B cell (primary cell): ENCODE data around the gene CDH7. TPM values are rescaled to one million over a fixed set of nuclear protein-coding genes. Genes with fewer than 3 reads are reported as not detected.

Source experiments
- ATAC-seq: fragments of 200-7000 bp; cut with Tn5 transposase; one replicate; pipeline ENCODE4 v1.10.0; 2021; ENCODE audit warnings: low read depth, mild to moderate bottlenecking, moderate number of reproducible peaks, moderate library complexity
- CTCF ChIA-PET: fragments of 350-600 bp; sonication (Branson Sonifier 250); formaldehyde crosslinking; loops from one replicate; lab custom pipeline; 2021; ENCODE audit warnings: antibody characterized with exemption, inconsistent platforms; lab: Charles Lee
- POLR2A ChIA-PET: fragments of 350-600 bp; sonication (Branson Sonifier 250); formaldehyde crosslinking; loops from one replicate; lab custom pipeline; 2021; ENCODE audit warnings: antibody characterized with exemption; lab: Charles Lee
- DNase-seq: peaks from one replicate; pipeline ENCODE4 v3.0.0; 2013
- H2AFZ ChIP-seq: 2 replicates; pipeline ENCODE4 v1.6.1; 2012; ENCODE audit warnings: mild to moderate bottlenecking, low read depth, low read length; ENCODE audit not compliant: insufficient read depth, poor library complexity, severe bottlenecking
- H3K27ac ChIP-seq, 2 donors: 1 replicate in 1 of 2; 2 replicates in 1 of 2; pipeline ENCODE4 v1.5.1; 2012 to 2013; ENCODE audit warnings: low read length in 2 of 2, mild to moderate bottlenecking in 2 of 2, moderate library complexity in 1 of 2
- H3K27me3 ChIP-seq, 4 experiments: fragments of 200-600 bp in 1 of 4; sonication (generic) in 1 of 4; replicated peaks in 1 of 4; 1 replicate in 2 of 4; 2 replicates in 2 of 4; pipeline versions ENCODE4 v1.6.1 to v1.7.0; 2013 to 2016; ENCODE audit warnings: low read length in 3 of 4, mild to moderate bottlenecking in 2 of 4, mixed read lengths in 1 of 4, moderate library complexity in 1 of 4; ENCODE audit not compliant: insufficient read depth in 4 of 4, control insufficient read depth in 3 of 4; ENCODE audit errors: control extremely low read depth in 1 of 4
- H3K36me3 ChIP-seq, 2 experiments: replicated peaks in 1 of 2; 1 replicate in 1 of 2; 2 replicates in 1 of 2; pipeline versions ENCODE4 v1.6.1 to v1.7.1; 2013; ENCODE audit warnings: low read length in 1 of 2; ENCODE audit not compliant: insufficient read depth in 2 of 2, control insufficient read depth in 1 of 2; ENCODE audit errors: control extremely low read depth in 1 of 2, extremely low read depth in 1 of 2
- H3K4me1 ChIP-seq, 2 donors: fragments of 200-600 bp in 1 of 2; sonication (generic) in 1 of 2; 1 replicate in 1 of 2; 2 replicates in 1 of 2; pipeline versions ENCODE4 v1.5.1 to v1.6.1; 2013 to 2017; ENCODE audit warnings: low read length in 2 of 2; ENCODE audit not compliant: control insufficient read depth in 2 of 2, insufficient read depth in 2 of 2
- H3K4me2 ChIP-seq: replicated peaks from 2 replicates; pipeline ENCODE3; 2012; ENCODE audit warnings: mild to moderate bottlenecking, low read depth, low read length; ENCODE audit not compliant: poor library complexity, severe bottlenecking
- H3K4me3 ChIP-seq, 5 experiments: fragments of 200-600 bp in 1 of 5; sonication (generic) in 1 of 5; 1 replicate in 3 of 5; 2 replicates in 2 of 5; pipeline versions ENCODE4 v1.5.1 to v1.7.0; 2011 to 2016; ENCODE audit warnings: low read length in 4 of 5, mild to moderate bottlenecking in 4 of 5, low read depth in 2 of 5, control low read depth in 1 of 5, moderate library complexity in 1 of 5; ENCODE audit not compliant: insufficient read depth in 1 of 5; ENCODE audit errors: control extremely low read depth in 1 of 5, extremely low read depth in 1 of 5
- H3K79me2 ChIP-seq: fragments of 200-600 bp; sonication (generic); one replicate; pipeline ENCODE4 v1.6.0; 2016; ENCODE audit warnings: low read length; ENCODE audit not compliant: control insufficient read depth, insufficient read depth
- H3K9ac ChIP-seq: fragments of 200-600 bp; sonication (generic); 2 replicates; pipeline ENCODE4 v1.6.1; 2017; ENCODE audit warnings: mild to moderate bottlenecking, low read length, moderate library complexity
- H3K9me3 ChIP-seq, 3 donors: one replicate each; pipeline versions ENCODE4 v1.6.1 to v1.7.1; 2013; ENCODE audit warnings: low read length in 2 of 3; ENCODE audit not compliant: control insufficient read depth in 2 of 3, insufficient read depth in 1 of 3; ENCODE audit errors: control extremely low read depth in 1 of 3
- H4K20me1 ChIP-seq: 2 replicates; pipeline ENCODE4 v1.6.0; 2012; ENCODE audit warnings: mild to moderate bottlenecking, low read length; ENCODE audit not compliant: insufficient read depth, control insufficient read depth, poor library complexity, severe bottlenecking
- H3K27ac Mint-ChIP-seq: one replicate; pipeline ENCODE4 v1.8.0; 2021; ENCODE audit warnings: mixed read lengths
- H3K27me3 Mint-ChIP-seq: one replicate; pipeline ENCODE4 v1.8.0; 2021; ENCODE audit warnings: mixed read lengths
- H3K4me1 Mint-ChIP-seq: one replicate; pipeline ENCODE4 v1.8.0; 2021; ENCODE audit warnings: mixed read lengths
- H3K4me3 Mint-ChIP-seq: one replicate; pipeline ENCODE4 v1.8.0; 2021; ENCODE audit warnings: mixed read lengths
- H3K9me3 Mint-ChIP-seq: one replicate; pipeline ENCODE4 v1.8.0; 2022; ENCODE audit warnings: mixed read lengths; ENCODE audit not compliant: insufficient read depth
- EZH2 ChIP-seq: IDR thresholded peaks from 2 replicates; pipeline ENCODE4 v1.6.1; 2012; ENCODE audit warnings: borderline replicate concordance, low read depth, mild to moderate bottlenecking, moderate library complexity, low read length; ENCODE audit not compliant: insufficient read depth, poor library complexity, severe bottlenecking
- WGBS: methylation state at CpG from one replicate; pipeline ENCODE4 v1.1.5; 2013; ENCODE audit warnings: missing lambda C conversion rate; ENCODE audit not compliant: insufficient coverage; 5-methylcytosine and 5-hydroxymethylcytosine counted together
- intact Hi-C: fragments of 100-400 bp; cut with micrococcal nuclease; formaldehyde crosslinking; loops from one replicate; pipeline ENCODE4 v1.10.0; 2022
- polyA plus RNA-seq: library from polyadenylated mRNA; depleted of rRNA; stranded (reverse); fragments of >200 nt; gene quantifications from 2 replicates; pipeline ENCODE4 v1.2.3, GENCODE V29; 2012
- total RNA-seq, 2 donors: library from RNA; stranded (reverse); fragments of 120-200 nt in 1 of 2; gene quantifications; 1 replicate in 1 of 2; 2 replicates in 1 of 2; pipeline versions ENCODE4 v1.2.3 to v1.2.4, GENCODE V29; 2013 to 2022
- TF ChIP-seq, protein P1 (sequence below): fragments of 200-600 bp; IDR thresholded peaks from one replicate; pipeline ENCODE4 v1.8.0; 2022; ENCODE audit warnings: antibody characterized with exemption, mild to moderate bottlenecking

The CDH7 gene
- total and polyA plus RNA-seq, 2 donors (not counting 1 experiment from before 2014, with no cell fraction given): not detected

DNA sequence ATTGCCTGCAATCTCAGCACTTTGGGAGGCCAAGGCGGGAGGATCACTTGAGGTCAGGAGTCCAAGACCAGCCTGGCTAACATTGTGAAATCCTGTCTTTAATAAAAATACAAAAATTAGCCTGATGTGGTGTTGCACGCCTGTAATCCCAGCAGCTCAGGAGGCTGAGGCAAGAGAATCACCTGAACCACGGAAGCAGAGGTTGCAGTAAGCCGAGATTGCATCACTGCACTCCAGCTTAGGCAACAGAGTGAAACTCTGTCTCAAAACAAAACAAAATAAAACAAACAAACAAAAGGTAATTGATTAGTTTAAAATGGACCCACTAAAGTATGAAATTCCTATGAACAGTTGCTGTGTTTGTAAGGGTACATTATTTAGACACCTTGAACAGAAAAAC, 39.8 kb downstream of the CDH7 start:
- Mint-ChIP-seq H3K4me3 (no peak overlapping the region), H3K4me1 (no peaks in the 10 kb centered on the region), H3K9me3 (no peaks in the 10 kb centered on the region), H3K27me3 (no peaks in the 10 kb centered on the region), H3K27ac (no peak overlapping the region)
- no peaks in the 10 kb centered on the region for H3K9me3 ChIP-seq
- no peak overlapping the region for H3K9ac ChIP-seq
- no peaks in the 10 kb centered on the region for H3K27me3 ChIP-seq
- H3K36me3 ChIP-seq: no peaks in the 10 kb centered on the region
- 67% methylated on average over 1 of the region's 4 CpGs for WGBS
- no peaks in the 10 kb centered on the region for H4K20me1 ChIP-seq
- ATAC-seq: no peak
- no peak overlapping the region for H3K4me2 ChIP-seq
- intact Hi-C loops: no loop called here
- no peak for TF ChIP-seq EZH2
- TF ChIP-seq, protein P1, sequence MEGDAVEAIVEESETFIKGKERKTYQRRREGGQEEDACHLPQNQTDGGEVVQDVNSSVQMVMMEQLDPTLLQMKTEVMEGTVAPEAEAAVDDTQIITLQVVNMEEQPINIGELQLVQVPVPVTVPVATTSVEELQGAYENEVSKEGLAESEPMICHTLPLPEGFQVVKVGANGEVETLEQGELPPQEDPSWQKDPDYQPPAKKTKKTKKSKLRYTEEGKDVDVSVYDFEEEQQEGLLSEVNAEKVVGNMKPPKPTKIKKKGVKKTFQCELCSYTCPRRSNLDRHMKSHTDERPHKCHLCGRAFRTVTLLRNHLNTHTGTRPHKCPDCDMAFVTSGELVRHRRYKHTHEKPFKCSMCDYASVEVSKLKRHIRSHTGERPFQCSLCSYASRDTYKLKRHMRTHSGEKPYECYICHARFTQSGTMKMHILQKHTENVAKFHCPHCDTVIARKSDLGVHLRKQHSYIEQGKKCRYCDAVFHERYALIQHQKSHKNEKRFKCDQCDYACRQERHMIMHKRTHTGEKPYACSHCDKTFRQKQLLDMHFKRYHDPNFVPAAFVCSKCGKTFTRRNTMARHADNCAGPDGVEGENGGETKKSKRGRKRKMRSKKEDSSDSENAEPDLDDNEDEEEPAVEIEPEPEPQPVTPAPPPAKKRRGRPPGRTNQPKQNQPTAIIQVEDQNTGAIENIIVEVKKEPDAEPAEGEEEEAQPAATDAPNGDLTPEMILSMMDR: no peak
- ChIA-PET CTCF (no interaction called here), POLR2A (no interaction called here)
- no peak overlapping the region for H3K27ac ChIP-seq
- H2AFZ ChIP-seq: no peak overlapping the region
- no peaks in the 10 kb centered on the region for H3K4me1 ChIP-seq
- H3K4me3 ChIP-seq: no peak overlapping the region
- no peak for DNase-seq
- H3K79me2 ChIP-seq: no peaks in the 10 kb centered on the region

DNA sequence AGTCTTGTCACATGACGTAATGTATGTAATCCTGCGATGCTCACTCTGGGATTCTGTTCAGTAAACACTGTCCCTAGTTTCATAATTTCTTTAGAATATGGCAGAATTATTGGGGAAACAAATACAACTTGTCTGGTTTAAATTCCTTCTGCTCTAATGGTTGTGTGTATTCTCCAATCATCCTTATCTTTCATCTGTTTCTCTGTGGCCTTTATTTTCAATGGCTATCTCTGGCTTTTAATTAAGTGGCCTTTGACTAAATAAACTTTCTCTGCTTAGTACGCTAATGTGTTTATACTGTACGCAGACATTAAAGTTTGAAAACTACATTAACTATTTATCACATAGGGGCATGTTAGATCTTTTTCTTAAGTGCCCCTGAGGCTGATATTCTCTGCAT, 40.9 kb downstream of the CDH7 start:
- TF ChIP-seq, protein P1: no peak
- no peak for TF ChIP-seq EZH2
- H3K36me3 ChIP-seq: no peaks in the 10 kb centered on the region
- no peak overlapping the region for H2AFZ ChIP-seq
- Mint-ChIP-seq H3K4me3 (no peak overlapping the region), H3K9me3 (no peaks in the 10 kb centered on the region), H3K27ac (no peak overlapping the region), H3K4me1 (no peaks in the 10 kb centered on the region), H3K27me3 (no peaks in the 10 kb centered on the region)
- ChIA-PET POLR2A (no interaction called here), CTCF (no interaction called here)
- H3K4me1 ChIP-seq: no peaks in the 10 kb centered on the region
- no peak for ATAC-seq
- WGBS: 100% methylated on average over 1 of the region's 4 CpGs
- no peaks in the 10 kb centered on the region for H3K9me3 ChIP-seq
- no peaks in the 10 kb centered on the region for H4K20me1 ChIP-seq
- no peaks in the 10 kb centered on the region for H3K27me3 ChIP-seq
- no peaks in the 10 kb centered on the region for H3K79me2 ChIP-seq
- intact Hi-C loops: no loop called here
- H3K4me3 ChIP-seq: no peak overlapping the region
- no peak overlapping the region for H3K4me2 ChIP-seq
- no peak for DNase-seq
- no peak overlapping the region for H3K9ac ChIP-seq
- H3K27ac ChIP-seq: no peak overlapping the region
